HG03571 (cell line): Measurements from ENCODE around the gene TRIM3.

Experiments
- ATAC-seq: cut with Tn5 transposase; IDR thresholded peaks from one replicate; pipeline ENCODE4 v1.9.1; 2021; ENCODE audit not compliant: unreplicated experiment

Gene TRIM3

DNA sequence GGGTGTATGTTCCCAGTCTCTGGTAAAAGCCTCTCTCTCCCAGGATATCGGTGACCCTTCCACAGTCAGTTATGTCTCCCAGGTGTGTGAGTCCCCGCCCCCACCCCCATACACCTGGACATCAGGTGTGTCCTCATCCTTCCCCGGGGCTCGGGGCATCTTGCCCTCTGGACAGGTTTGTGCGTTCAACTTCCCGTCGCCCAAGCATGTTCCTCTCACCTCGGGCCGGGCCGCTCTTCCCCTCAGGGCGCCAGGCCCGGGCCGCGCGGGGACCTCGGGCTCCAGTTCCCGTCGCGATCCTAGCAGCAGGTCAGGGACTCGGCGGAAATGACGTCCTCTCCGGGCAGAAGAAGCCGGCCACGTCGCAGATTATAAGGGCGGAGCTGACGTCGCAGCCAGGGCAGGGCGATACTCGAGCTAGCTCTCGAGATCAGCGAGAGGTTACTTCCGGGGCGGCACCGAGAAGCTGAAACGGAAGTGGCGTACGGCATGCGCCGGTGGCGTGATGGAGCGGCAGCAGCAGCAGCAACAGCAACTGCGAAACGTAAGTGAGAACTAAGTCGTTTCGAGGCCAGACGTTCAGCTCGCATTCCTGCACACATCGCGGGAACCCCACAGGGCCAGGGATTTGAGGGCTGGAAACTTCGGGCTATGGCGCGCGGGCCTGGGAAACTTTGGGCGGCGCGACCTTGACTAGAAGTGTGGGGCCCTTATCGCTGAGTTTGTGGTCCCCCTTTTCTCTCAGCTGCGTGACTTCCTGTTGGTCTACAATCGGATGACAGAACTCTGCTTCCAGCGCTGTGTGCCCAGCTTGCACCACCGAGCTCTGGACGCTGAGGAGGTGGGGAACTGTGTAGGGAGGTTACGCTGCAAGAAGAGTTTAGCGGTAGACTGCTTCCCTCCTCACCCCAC, 7.5 kb upstream of the TRIM3 start, which contains the start of the genes ARFIP2 and TIMM10B:
Gene ARFIP2 (minus strand): TSS at position 320 of the 912 bp plus-strand sequence. CDS start 910 bp downstream, outside the sequence.
Gene TIMM10B (plus strand): TSS at position 490 of the 912 bp plus-strand sequence. CDS start 16 bp downstream, at position 506.
- ATAC-seq: peak; percentile 99

DNA sequence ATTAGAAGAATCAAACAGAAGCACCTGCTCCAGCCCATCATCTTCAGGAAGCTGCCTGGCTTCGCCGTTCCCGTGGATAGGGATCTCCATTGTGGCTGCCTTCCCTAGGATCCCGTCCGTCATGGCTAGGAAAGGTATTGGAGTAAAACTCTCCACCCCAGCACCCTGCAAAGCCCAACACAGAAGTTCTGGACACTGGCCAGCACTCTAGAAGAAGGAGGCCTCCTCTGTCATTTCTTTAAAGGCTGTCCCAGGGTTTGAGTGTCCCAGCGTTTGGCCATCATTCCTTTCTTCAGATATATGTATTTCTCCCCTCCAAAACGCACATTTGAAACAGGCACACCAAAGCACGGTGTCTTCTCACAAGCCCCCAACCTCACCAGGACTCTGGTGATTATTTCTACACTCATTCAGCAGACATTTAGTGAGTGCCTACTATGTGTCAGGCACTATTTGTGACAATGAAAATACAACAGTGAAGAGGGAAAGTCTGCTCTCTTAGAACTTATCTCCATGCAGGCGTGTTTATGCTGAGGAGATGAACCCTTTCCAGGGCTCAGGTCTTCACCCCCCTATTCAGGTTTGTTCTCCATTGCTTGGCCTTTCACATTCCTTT, 6.7 kb upstream of the TRIM3 start:
- no peak for ATAC-seq

GRCh38 chr11:6476571-6476970, 2.8 kb upstream of the TRIM3 start:
- ATAC-seq: no peak

- ATAC-seq: no peak
These were observed 2.2 kb upstream of the TRIM3 start for GRCh38 chr11:6475936-6476335.

- no peak for ATAC-seq
These were observed 1.2 kb upstream of the TRIM3 start for GRCh38 chr11:6474806-6475500.

GRCh38 chr11:6474413-6474792, 662 bp upstream of the TRIM3 start:
- ATAC-seq: no peak

DNA sequence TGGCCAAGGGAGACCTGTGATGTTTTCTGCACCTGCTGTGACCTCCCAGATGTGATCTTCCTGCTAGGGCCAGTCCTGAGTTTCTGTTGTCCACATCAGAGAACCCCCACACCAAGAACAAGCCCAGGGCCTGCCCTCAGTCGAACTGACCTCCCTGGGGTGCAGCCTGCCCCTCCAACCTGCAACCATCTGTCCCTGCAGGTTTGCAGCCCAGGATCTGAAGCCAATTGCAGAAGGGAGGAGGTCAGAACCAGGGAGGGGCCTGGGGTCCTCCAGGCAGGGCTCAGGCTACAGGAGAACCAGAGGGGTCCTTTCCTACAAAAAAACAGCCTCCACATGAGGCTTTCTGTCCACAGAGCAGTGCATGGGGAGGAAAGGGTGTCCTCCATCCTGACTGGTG, 807 bp downstream of the TRIM3 start:
- ATAC-seq: no peak

GRCh38 chr11:6469599-6469998, 4.1 kb downstream of the TRIM3 start:
- ATAC-seq: no peak

GRCh38 chr11:6468712-6469495, 4.8 kb downstream of the TRIM3 start:
- peak; percentile 59 for ATAC-seq

DNA sequence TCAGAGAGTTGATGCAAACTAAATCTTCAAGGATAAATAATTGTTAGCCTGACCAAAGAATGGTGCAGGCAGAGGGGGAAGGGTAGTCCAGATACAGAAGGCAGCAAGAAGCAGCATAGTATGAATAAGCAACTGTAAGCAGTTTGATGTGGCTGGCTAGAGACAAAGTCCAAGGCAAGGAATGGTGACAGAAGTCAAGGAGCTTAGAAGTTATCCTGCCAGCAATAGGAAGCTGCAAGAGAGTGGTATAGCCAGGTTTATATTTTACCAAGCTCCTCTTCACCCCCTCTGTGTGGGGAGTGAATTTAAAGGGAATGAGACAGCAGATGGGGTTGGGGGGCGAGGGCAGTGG, 14.7 kb downstream of the TRIM3 start:
- no peak for ATAC-seq

DNA sequence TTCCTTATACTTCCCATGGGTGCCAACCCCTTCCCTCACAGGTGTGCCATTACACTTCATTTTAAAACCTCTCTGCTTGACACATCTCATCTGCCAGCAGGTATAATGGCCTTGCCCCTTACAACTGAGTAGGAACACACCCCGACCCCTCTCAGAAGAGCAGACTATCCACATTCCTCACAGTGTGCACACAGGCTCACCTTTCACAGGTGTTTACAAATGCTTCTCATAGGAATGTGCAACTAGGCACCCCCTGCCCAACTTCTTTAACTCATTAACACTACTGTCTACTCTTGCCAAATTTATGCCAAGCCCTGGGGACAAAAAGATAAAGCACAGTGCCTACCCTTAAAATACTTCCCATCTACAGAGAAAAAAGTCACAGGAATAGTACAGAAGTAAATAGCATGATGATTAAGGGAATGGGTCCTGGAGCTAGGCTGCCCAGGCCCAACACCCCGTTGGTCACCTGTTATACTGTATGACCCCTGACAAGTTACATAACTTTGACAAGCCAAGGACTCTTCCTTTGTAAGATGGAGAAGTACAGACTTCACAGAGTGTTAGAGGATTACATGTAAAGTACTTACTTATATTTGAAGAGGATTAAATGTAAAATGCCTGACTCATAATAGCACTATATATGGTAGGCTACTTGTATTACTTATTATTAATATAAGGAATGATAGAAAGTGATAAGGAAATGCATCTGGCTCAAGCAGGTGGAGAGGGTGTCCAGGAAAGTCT, 15.2 kb downstream of the TRIM3 start:
- no peak for ATAC-seq

- no peak for ATAC-seq
These were observed 16.0 kb downstream of the TRIM3 start for GRCh38 chr11:6457581-6458320.

GRCh38 chr11:6456361-6457073, 17.2 kb downstream of the TRIM3 start:
- ATAC-seq: no peak

- no peak for ATAC-seq
These were observed 18.7 kb downstream of the TRIM3 start for GRCh38 chr11:6455070-6455469.

- no peak for ATAC-seq
These were observed 20.6 kb downstream of the TRIM3 start for GRCh38 chr11:6453152-6453551.

DNA sequence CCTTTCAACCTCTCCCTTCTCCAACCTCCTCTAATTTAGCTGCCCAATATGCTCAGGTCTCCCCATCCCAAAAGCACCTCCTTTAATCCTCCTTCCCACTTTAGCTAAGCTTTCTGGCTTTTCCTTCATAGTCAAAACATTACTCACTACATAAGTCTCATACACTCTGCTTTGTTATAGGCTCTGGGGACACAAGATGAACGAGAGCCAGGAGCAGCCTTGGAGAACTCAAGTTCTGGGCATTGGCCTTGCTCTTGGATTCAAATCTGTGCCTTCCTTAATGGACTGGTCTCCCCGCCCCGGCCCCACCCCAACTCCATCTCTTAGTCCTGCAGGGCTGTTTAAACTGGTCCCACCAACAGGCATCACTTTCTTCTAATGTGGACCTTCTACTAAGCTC, 21.5 kb downstream of the TRIM3 start:
- ATAC-seq: no peak

DNA sequence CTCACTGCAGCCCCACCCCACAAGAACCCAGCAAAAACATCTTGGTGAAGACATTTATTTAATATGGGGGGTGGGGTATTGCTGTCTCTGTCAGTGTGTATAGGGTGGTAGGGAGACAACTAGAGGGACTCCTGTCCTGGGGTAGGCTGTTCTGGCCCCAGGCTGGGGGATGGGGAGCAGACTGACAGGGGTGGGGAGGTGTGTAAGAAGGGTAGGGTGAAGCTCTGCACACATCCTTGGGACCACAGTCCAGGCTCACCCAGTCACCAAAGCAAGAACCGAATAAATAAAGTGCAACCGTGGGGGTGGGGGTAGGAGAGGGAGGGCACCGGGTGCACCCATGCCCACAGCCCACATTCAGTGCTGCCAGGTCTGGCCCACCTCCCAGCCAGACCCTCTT, 25.2 kb downstream of the TRIM3 start:
- no peak for ATAC-seq

GRCh38 chr11:6443269-6444003, 30.3 kb downstream of the TRIM3 start:
- ATAC-seq: peak; percentile 66
